ENCODE results near the gene TRAF3. TPM values are rescaled to one million over a fixed set of nuclear protein-coding genes. Genes with fewer than 3 reads are reported as not detected.

TRAF3 gene
- total RNA-seq, 1 experiment from 2014 or later, result 25.3 TPM

DNA sequence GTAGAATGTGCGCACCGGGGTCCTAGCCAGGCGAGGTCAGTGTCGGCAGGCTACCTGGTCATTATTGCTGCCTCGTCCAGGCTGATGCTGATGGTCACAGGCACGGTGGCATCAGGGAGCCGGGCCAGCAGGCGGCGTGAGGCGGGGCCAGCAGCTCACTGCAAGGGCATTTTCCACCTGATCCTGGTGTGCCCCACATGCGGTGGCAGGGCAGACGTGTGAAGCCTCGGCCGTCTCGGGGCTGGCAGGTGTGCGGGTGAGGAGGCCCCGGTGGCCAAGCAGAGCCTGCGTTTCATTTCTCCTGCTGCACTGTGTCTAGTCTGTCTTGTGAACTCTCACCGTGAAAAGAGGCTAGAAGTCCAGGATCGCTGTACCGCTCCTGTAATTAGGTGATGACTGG is 133.2 kb downstream of the TRAF3 start:
- intact Hi-C loops (cut with micrococcal nuclease), result no loop called here
- Mint-ChIP-seq H3K9me3 (ENCODE audit: unreplicated experiment) (no peaks in the 10 kb centered on the region), H3K27me3 (ENCODE audit: insufficient read depth, unreplicated experiment) (no peaks in the 10 kb centered on the region), H3K27ac (ENCODE audit: low read depth, unreplicated experiment) (no peak overlapping the region), H3K36me3 (ENCODE audit: insufficient read depth, unreplicated experiment) (peaks cover 24% of the 10 kb centered on the region), H3K4me1 (ENCODE audit: insufficient read depth, unreplicated experiment) (no peaks in the 10 kb centered on the region), H3K4me3 (ENCODE audit: unreplicated experiment) (no peak overlapping the region)
- no TSS peak for BruUV-seq (replicated peaks)
- POLR2A ChIA-PET, result no interaction called here
- no peak for TF ChIP-seq CTCF (IDR thresholded peaks at IDR 0.05; ENCODE audit: unreplicated experiment)
- CTCF ChIA-PET, result no interaction called here
- no peak for DNase-seq (ENCODE audit: unreplicated experiment)

- no peak for TF ChIP-seq CTCF (IDR thresholded peaks at IDR 0.05; ENCODE audit: unreplicated experiment)
- ChIA-PET CTCF (no interaction called here), POLR2A (interaction anchor here (0.7 kb wide), 1 partner anchor 586 kb away, joined by 4 read pairs; no protein-coding TSS in a partner anchor)
- Mint-ChIP-seq H3K27ac (ENCODE audit: low read depth, unreplicated experiment) (no peak overlapping the region), H3K4me1 (ENCODE audit: insufficient read depth, unreplicated experiment) (no peaks in the 10 kb centered on the region), H3K27me3 (ENCODE audit: insufficient read depth, unreplicated experiment) (no peaks in the 10 kb centered on the region), H3K36me3 (ENCODE audit: insufficient read depth, unreplicated experiment) (peaks cover 19% of the 10 kb centered on the region), H3K9me3 (ENCODE audit: unreplicated experiment) (no peaks in the 10 kb centered on the region), H3K4me3 (ENCODE audit: unreplicated experiment) (no peak overlapping the region)
- no TSS peak for BruUV-seq (replicated peaks)
- DNase-seq (ENCODE audit: unreplicated experiment), result no peak
- intact Hi-C loops (cut with micrococcal nuclease), result no loop called here
Observed at GRCh38 chr14:102911541-102911951, 134.3 kb downstream of the TRAF3 start.

DNA sequence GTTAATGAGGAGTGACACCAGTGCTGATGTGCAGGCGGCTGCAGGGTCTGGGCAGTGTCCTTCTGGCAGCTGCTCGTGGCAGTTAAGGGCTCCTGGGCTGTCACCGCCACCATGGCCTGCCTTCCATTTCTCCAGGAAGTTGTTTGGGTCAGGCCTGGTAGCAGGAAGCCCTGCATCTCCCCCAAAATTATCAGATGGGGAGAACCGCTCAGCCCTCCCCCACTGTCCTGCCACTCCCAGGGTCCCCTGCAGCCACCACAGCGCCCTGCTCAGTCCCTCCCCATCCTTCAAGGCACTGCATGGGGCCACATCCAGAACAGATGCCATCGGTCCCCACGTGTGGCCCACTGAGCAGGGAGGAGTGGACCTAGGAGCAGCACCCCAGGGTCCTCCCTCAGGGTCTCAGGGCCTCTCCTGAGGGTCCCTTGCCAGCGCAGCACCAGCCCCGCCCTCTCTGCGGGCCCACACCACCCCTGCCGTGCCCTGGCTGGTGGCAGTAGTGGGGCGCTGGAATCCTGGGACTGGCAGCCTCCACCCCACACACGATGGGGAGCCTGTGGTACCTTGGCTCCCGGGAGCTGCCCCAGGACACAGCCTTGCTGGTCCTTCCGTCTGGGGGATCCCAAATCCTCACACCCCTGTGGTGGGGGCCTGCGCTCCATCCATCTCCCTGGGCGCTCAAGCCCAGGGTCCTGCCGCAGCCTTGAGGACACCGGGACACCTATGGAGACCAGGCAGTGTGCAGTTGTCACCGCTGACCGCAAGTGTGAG is 134.9 kb downstream of the TRAF3 start:
- H3K4me3 Mint-ChIP-seq (ENCODE audit: unreplicated experiment), result no peak overlapping the region
- no TSS peak for BruUV-seq (replicated peaks)
- ChIA-PET CTCF (no interaction called here), POLR2A (interaction anchor here (0.7 kb wide), 1 partner anchor 587 kb away, joined by 4 read pairs; no protein-coding TSS in a partner anchor)
- intact Hi-C loops (cut with micrococcal nuclease), result no loop called here
- TF ChIP-seq CTCF (IDR thresholded peaks at IDR 0.05; ENCODE audit: unreplicated experiment), result no peak
- H3K27ac Mint-ChIP-seq (ENCODE audit: low read depth, unreplicated experiment), result no peak overlapping the region
- DNase-seq (ENCODE audit: unreplicated experiment), result no peak
- no peaks in the 10 kb centered on the region for H3K27me3 Mint-ChIP-seq (ENCODE audit: insufficient read depth, unreplicated experiment)
- no peaks in the 10 kb centered on the region for H3K9me3 Mint-ChIP-seq (ENCODE audit: unreplicated experiment)
- H3K4me1 Mint-ChIP-seq (ENCODE audit: insufficient read depth, unreplicated experiment), result no peaks in the 10 kb centered on the region
- H3K36me3 Mint-ChIP-seq (ENCODE audit: insufficient read depth, unreplicated experiment), result peaks cover 14% of the 10 kb centered on the region

- Mint-ChIP-seq H3K27ac (ENCODE audit: low read depth, unreplicated experiment) (no peak overlapping the region), H3K27me3 (ENCODE audit: insufficient read depth, unreplicated experiment) (no peaks in the 10 kb centered on the region), H3K36me3 (ENCODE audit: insufficient read depth, unreplicated experiment) (peaks cover 11% of the 10 kb centered on the region), H3K9me3 (ENCODE audit: unreplicated experiment) (no peaks in the 10 kb centered on the region), H3K4me3 (ENCODE audit: unreplicated experiment) (no peak overlapping the region), H3K4me1 (ENCODE audit: insufficient read depth, unreplicated experiment) (no peaks in the 10 kb centered on the region)
- no peak for DNase-seq (ENCODE audit: unreplicated experiment)
- CTCF ChIA-PET, result interaction anchor here (0.6 kb wide), 2 partner anchors 139 to 145 kb away, joined by 3 read pairs; no protein-coding TSS in a partner anchor
- POLR2A ChIA-PET, result no interaction called here
- no peak for TF ChIP-seq CTCF (IDR thresholded peaks at IDR 0.05; ENCODE audit: unreplicated experiment)
- no TSS peak for BruUV-seq (replicated peaks)
- intact Hi-C loops (cut with micrococcal nuclease), result no loop called here
Observed at GRCh38 chr14:102913341-102914211, 136.3 kb downstream of the TRAF3 start.
